ENCODE measurements around the gene RHOH.

RHOH gene

GRCh38 chr4:40225497-40225896 lies 28.7 kb downstream of the RHOH start:
- Histone ChIP-seq H3K9ac (ENCODE audit: low read depth, low read length) (no peak overlapping the region), H3K4me3 (ENCODE audit: low read length) (no peak overlapping the region), H3K9me3 (ENCODE audit: insufficient read depth, low read depth, low read length) (no peaks in the 10 kb centered on the region; the same call in 1 of the 2 replicates), H3K36me3 (ENCODE audit: insufficient read depth, low read length) (no peaks in the 10 kb centered on the region), H3K4me1 (ENCODE audit: insufficient read depth, low read length) (no peaks in the 10 kb centered on the region), H3K27me3 (ENCODE audit: insufficient read depth, low read length) (no peaks in the 10 kb centered on the region), H3K27ac (ENCODE audit: low read depth, low read length) (no peak overlapping the region)
- WGBS, result 96% methylated on average over 4 of the region's 5 CpGs

- Histone ChIP-seq H3K9me3 (ENCODE audit: insufficient read depth, low read depth, low read length) (no peaks in the 10 kb centered on the region; the same call in 1 of the 2 replicates), H3K9ac (ENCODE audit: low read depth, low read length) (no peak overlapping the region), H3K36me3 (ENCODE audit: insufficient read depth, low read length) (no peaks in the 10 kb centered on the region), H3K27me3 (ENCODE audit: insufficient read depth, low read length) (no peaks in the 10 kb centered on the region), H3K27ac (ENCODE audit: low read depth, low read length) (no peak overlapping the region), H3K4me3 (ENCODE audit: low read length) (no peak overlapping the region), H3K4me1 (ENCODE audit: insufficient read depth, low read length) (no peaks in the 10 kb centered on the region)
- WGBS, result 56% methylated on average over 2 of the region's 2 CpGs
Observed at GRCh38 chr4:40227284-40227683, 30.5 kb downstream of the RHOH start.

DNA sequence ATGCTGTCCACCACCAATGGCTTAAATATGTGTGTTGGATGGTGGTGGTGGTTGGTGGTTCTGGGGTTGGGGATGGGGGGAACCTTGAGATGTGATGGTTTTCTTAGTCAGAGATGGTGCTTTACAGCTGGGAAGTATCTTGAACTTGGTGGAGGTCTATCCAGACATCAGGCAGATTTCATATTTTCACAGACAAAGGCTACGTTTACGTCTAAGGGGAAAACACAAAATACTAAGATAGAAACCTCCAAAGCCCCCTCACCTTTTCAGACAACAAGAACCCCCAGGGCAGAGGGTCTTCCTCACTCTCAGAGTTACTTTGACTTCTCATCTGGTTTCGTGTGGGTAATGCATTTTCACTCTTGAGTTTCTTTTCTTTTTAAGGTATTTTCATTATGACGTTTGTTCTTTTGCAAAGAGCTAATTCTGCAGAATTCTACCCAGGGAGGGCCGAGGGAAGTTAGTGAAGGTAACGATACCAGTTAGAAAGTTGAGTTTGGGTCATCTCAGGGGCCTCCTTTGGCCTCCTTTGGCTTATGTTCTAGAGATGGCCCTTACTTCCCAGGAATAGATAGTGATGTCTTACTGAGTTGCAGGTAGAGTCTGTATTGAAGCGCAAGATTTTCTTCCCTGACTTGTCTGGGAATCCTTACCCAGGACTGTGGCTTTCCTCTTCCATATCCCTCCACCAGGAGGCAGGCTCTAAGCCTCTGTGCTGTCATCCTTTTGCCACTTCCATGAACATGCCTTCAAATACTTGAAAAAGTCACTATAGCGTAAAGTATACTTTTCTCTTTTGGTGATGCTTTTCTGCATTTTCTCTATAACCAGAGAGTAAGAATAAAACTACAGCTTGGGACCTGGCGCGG lies 31.9 kb downstream of the RHOH start:
- WGBS, result 94% methylated on average over 10 of the region's 10 CpGs
- Histone ChIP-seq H3K36me3 (ENCODE audit: insufficient read depth, low read length) (no peaks in the 10 kb centered on the region), H3K4me1 (ENCODE audit: insufficient read depth, low read length) (no peaks in the 10 kb centered on the region), H3K9me3 (ENCODE audit: insufficient read depth, low read depth, low read length) (no peaks in the 10 kb centered on the region), H3K27ac (ENCODE audit: low read depth, low read length) (no peak overlapping the region), H3K27me3 (ENCODE audit: insufficient read depth, low read length) (no peaks in the 10 kb centered on the region), H3K9ac (ENCODE audit: low read depth, low read length) (no peak overlapping the region), H3K4me3 (ENCODE audit: low read length) (no peak overlapping the region)

DNA sequence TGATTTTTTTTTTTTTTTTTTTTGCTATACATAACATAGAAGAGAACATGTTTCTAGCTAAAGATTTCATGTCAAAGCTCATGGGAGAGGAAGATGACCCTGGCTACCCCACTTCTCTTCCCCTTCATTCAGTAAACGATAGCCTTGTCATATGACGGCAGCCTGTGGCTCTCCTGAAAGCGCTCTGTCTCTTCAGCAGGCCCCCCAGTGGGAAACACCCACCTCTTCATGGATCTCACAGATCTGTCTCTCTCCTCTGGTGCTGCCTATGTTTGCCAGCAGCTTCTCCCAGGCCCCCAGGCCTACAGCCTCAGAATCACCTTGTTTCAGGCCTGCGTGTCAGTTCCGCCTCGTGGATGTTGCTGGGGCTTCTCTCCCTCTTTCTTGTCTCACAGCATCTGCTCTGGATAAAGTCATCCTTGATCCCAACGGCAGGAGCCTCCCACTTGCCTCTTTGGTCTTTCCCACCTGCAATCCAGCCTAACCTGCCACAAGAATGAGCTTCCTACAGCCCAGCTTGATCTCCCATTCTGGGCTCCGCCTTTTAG lies 34.6 kb downstream of the RHOH start:
- no peak overlapping the region for H3K27ac ChIP-seq (ENCODE audit: low read depth, low read length)
- H3K9ac ChIP-seq (ENCODE audit: low read depth, low read length), result no peak overlapping the region
- H3K4me3 ChIP-seq (ENCODE audit: low read length), result no peak overlapping the region
- no peaks in the 10 kb centered on the region for H3K9me3 ChIP-seq (ENCODE audit: insufficient read depth, low read depth, low read length)
- no peaks in the 10 kb centered on the region for H3K4me1 ChIP-seq (ENCODE audit: insufficient read depth, low read length)
- 86% methylated on average over 8 of the region's 8 CpGs for WGBS
- no peaks in the 10 kb centered on the region for H3K27me3 ChIP-seq (ENCODE audit: insufficient read depth, low read length)
- no peaks in the 10 kb centered on the region for H3K36me3 ChIP-seq (ENCODE audit: insufficient read depth, low read length)

DNA sequence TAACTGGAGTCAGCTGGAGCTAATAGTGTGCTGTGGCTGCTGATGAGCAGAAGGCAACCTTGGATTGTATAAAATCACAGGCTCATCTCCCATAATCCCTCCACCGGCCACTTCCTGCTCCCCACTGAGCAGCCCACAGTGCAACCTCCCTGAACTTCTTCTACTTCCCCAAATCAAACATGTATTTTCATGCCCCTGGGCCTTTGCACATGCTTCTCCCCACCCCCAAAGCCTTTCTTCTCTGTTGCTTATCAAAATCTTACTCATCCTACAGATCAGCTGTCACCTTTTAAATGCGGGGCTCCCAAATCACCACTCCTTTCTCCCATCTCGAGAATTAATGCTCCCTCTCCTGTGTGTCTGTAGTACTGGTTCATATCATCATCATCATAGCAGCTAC lies 35.8 kb downstream of the RHOH start:
- Histone ChIP-seq H3K4me1 (ENCODE audit: insufficient read depth, low read length) (no peaks in the 10 kb centered on the region), H3K9ac (ENCODE audit: low read depth, low read length) (no peak overlapping the region), H3K9me3 (ENCODE audit: insufficient read depth, low read depth, low read length) (no peaks in the 10 kb centered on the region), H3K4me3 (ENCODE audit: low read length) (no peak overlapping the region), H3K27ac (ENCODE audit: low read depth, low read length) (no peak overlapping the region), H3K27me3 (ENCODE audit: insufficient read depth, low read length) (no peaks in the 10 kb centered on the region), H3K36me3 (ENCODE audit: insufficient read depth, low read length) (no peaks in the 10 kb centered on the region)
- WGBS, result 72% methylated on average over 3 of the region's 3 CpGs

DNA sequence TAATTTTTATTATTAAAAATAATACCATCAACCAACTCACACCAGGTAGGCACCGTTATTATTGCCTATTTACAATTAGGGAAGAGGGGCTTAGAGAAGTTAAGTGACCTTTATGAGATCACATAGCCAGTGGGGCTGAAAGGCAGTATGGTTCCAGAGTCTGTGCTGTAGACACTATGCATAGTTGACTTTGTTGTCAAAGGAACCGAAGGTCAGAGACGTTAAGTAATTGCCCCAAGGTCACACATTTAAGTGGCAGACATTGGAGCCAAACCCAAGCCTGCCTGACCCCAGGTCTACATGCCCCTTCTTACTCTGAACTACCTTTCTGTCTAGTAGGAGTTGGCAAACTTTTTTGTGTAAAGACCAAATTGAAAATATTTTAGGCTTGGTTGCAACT lies 36.4 kb downstream of the RHOH start:
- H3K4me3 ChIP-seq (ENCODE audit: low read length), result no peak overlapping the region
- H3K36me3 ChIP-seq (ENCODE audit: insufficient read depth, low read length), result no peaks in the 10 kb centered on the region
- H3K9ac ChIP-seq (ENCODE audit: low read depth, low read length), result no peak overlapping the region
- H3K4me1 ChIP-seq (ENCODE audit: insufficient read depth, low read length), result no peaks in the 10 kb centered on the region
- no peak overlapping the region for H3K27ac ChIP-seq (ENCODE audit: low read depth, low read length)
- H3K9me3 ChIP-seq (ENCODE audit: insufficient read depth, low read depth, low read length), result no peaks in the 10 kb centered on the region
- 93% methylated on average over 2 of the region's 3 CpGs for WGBS
- no peaks in the 10 kb centered on the region for H3K27me3 ChIP-seq (ENCODE audit: insufficient read depth, low read length)

GRCh38 chr4:40234519-40235039 lies 37.7 kb downstream of the RHOH start:
- no peaks in the 10 kb centered on the region for H3K27me3 ChIP-seq (ENCODE audit: insufficient read depth, low read length)
- no peak overlapping the region for H3K27ac ChIP-seq (ENCODE audit: low read depth, low read length)
- H3K36me3 ChIP-seq (ENCODE audit: insufficient read depth, low read length), result no peaks in the 10 kb centered on the region
- H3K4me3 ChIP-seq (ENCODE audit: low read length), result no peak overlapping the region
- H3K9ac ChIP-seq (ENCODE audit: low read depth, low read length), result no peak overlapping the region
- WGBS, result 90% methylated on average over 3 of the region's 3 CpGs
- H3K9me3 ChIP-seq (ENCODE audit: insufficient read depth, low read depth, low read length), result no peaks in the 10 kb centered on the region
- H3K4me1 ChIP-seq (ENCODE audit: insufficient read depth, low read length), result no peaks in the 10 kb centered on the region

GRCh38 chr4:40238008-40238699 lies 41.3 kb downstream of the RHOH start:
- no peak overlapping the region for H3K4me3 ChIP-seq (ENCODE audit: low read length)
- H3K9me3 ChIP-seq (ENCODE audit: insufficient read depth, low read depth, low read length), result no peaks in the 10 kb centered on the region
- no peaks in the 10 kb centered on the region for H3K27me3 ChIP-seq (ENCODE audit: insufficient read depth, low read length)
- WGBS, result 91% methylated on average over 12 of the region's 12 CpGs
- no peak overlapping the region for H3K27ac ChIP-seq (ENCODE audit: low read depth, low read length)
- H3K36me3 ChIP-seq (ENCODE audit: insufficient read depth, low read length), result no peaks in the 10 kb centered on the region
- no peak overlapping the region for H3K9ac ChIP-seq (ENCODE audit: low read depth, low read length)
- H3K4me1 ChIP-seq (ENCODE audit: insufficient read depth, low read length), result no peaks in the 10 kb centered on the region

- H3K4me1 ChIP-seq (ENCODE audit: insufficient read depth, low read length), result no peaks in the 10 kb centered on the region
Observed at GRCh38 chr4:40238700-40239548, 42.1 kb downstream of the RHOH start.

GRCh38 chr4:40240040-40240653 lies 43.3 kb downstream of the RHOH start:
- no peak overlapping the region for H3K9ac ChIP-seq (ENCODE audit: low read depth, low read length)
- H3K27me3 ChIP-seq (ENCODE audit: insufficient read depth, low read length), result no peaks in the 10 kb centered on the region
- no peak overlapping the region for H3K4me3 ChIP-seq (ENCODE audit: low read length)
- peaks cover 7% of the 10 kb centered on the region; the same call in 1 of the 2 replicates for H3K36me3 ChIP-seq (ENCODE audit: insufficient read depth, low read length)
- no peaks in the 10 kb centered on the region for H3K4me1 ChIP-seq (ENCODE audit: insufficient read depth, low read length)
- H3K27ac ChIP-seq (ENCODE audit: low read depth, low read length), result no peak overlapping the region
- 92% methylated on average over 4 of the region's 4 CpGs for WGBS
- no peaks in the 10 kb centered on the region for H3K9me3 ChIP-seq (ENCODE audit: insufficient read depth, low read depth, low read length)

More at GRCh38 chr4:40238700-40239548, 42.1 kb downstream of the RHOH start:
- H3K4me3 ChIP-seq (ENCODE audit: low read length), result no peak overlapping the region
- no peak overlapping the region for H3K27ac ChIP-seq (ENCODE audit: low read depth, low read length)
- 97% methylated on average over 12 of the region's 12 CpGs for WGBS
- H3K36me3 ChIP-seq (ENCODE audit: insufficient read depth, low read length), result peaks cover 3% of the 10 kb centered on the region; the same call in 1 of the 2 replicates
- no peaks in the 10 kb centered on the region for H3K27me3 ChIP-seq (ENCODE audit: insufficient read depth, low read length)
- no peaks in the 10 kb centered on the region for H3K9me3 ChIP-seq (ENCODE audit: insufficient read depth, low read depth, low read length)
- no peak overlapping the region for H3K9ac ChIP-seq (ENCODE audit: low read depth, low read length)
